Measurements from ENCODE around the gene PLAAT3. TPM values are rescaled to one million over a fixed set of nuclear protein-coding genes. Genes with fewer than 3 reads are reported as not detected.

Gene PLAAT3
- total RNA-seq, 4 donors from 2014 or later = 58.0 to 76.5 (median 67.5) TPM

- H3K27me3 ChIP-seq = no peaks in the 10 kb centered on the region
- in situ Hi-C loops (cut with MboI; ENCODE audit: low sequenced_read_pairs in 4 of 4) = loop anchor here in 1 of 4 donors (25.0 kb wide), 1 partner anchor 108 kb away; no protein-coding TSS in a partner anchor
- no peak for TF ChIP-seq CTCF (IDR thresholded peaks at IDR 0.05 in 4 of 5, conservative IDR thresholded peaks at IDR 0.05 in 1 of 5)
- TF ChIP-seq POLR2A (IDR thresholded peaks at IDR 0.05) = no peak
- no peak overlapping the region for H3K27ac ChIP-seq
- no peaks in the 10 kb centered on the region for H3K9me3 ChIP-seq
- peaks cover 0 to 67% of the 10 kb centered on the region in 2 donors for H3K36me3 ChIP-seq
- no peak for ATAC-seq
- intact Hi-C loops (cut with DNase I; ENCODE audit: low total_unique reads) = no loop called here
- H3K4me3 ChIP-seq = no peak overlapping the region
- no peak for DNase-seq
- no peaks in the 10 kb centered on the region for H3K4me1 ChIP-seq
Measured at GRCh38 chr11:63629426-63629825, 15.2 kb upstream of the PLAAT3 start.

- Histone ChIP-seq H3K27ac (peak overlapping the region in 1 of 4 donors; percentile 13), H3K36me3 (peaks cover 0 to 15% of the 10 kb centered on the region in 2 donors), H3K4me3 (no peak overlapping the region), H3K27me3 (no peaks in the 10 kb centered on the region), H3K9me3 (no peaks in the 10 kb centered on the region), H3K4me1 (peaks cover 11 to 16% of the 10 kb centered on the region in 2 donors)
- peak in 1 of 2 donors; percentile 50 for ATAC-seq
- DNase-seq = no peak
- in situ Hi-C loops (cut with MboI; ENCODE audit: low sequenced_read_pairs in 4 of 4) = no loop called here
- intact Hi-C loops (cut with DNase I; ENCODE audit: low total_unique reads) = no loop called here
- TF ChIP-seq POLR2A (IDR thresholded peaks at IDR 0.05) = no peak
- no peak for TF ChIP-seq CTCF (IDR thresholded peaks at IDR 0.05 in 4 of 5, conservative IDR thresholded peaks at IDR 0.05 in 1 of 5)
Measured at GRCh38 chr11:63623513-63624140, 9.4 kb upstream of the PLAAT3 start.

GRCh38 chr11:63622323-63622722, 8.1 kb upstream of the PLAAT3 start:
- Histone ChIP-seq H3K27me3 (no peaks in the 10 kb centered on the region), H3K4me1 (peaks cover 11 to 16% of the 10 kb centered on the region in 2 donors), H3K27ac (peak overlapping the region in 1 of 4 donors; percentile 1), H3K9me3 (no peaks in the 10 kb centered on the region), H3K36me3 (peaks cover 0 to 4% of the 10 kb centered on the region in 2 donors), H3K4me3 (no peak overlapping the region)
- DNase-seq (no peak), ATAC-seq (peak; percentile 52 to 81)
- TF ChIP-seq POLR2A (IDR thresholded peaks at IDR 0.05) (no peak), CTCF (IDR thresholded peaks at IDR 0.05 in 4 of 5, conservative IDR thresholded peaks at IDR 0.05 in 1 of 5) (no peak)
- intact Hi-C loops (cut with DNase I; ENCODE audit: low total_unique reads) (no loop called here), in situ Hi-C loops (cut with MboI; ENCODE audit: low sequenced_read_pairs in 4 of 4) (no loop called here)

DNA sequence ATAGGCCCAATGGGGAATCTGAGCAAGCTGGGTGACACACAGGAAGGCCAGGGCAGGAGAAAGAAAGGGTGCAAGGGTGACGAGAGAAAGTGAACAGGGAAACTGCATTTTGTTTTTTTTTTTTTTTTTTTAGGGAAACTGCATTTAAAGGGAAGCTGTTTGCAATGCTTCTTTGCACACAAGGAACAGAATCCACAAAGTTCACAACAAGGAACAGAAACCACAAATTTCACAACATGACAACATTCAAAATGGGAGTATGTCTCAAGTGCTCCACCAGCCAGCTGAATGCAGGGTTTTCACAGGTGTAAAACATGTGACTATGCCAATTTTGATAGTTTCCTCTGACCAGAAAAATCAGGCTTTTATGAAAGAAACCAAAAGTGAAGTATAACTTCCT, 6.8 kb upstream of the PLAAT3 start:
- Histone ChIP-seq H3K27me3 (no peaks in the 10 kb centered on the region), H3K36me3 (no peaks in the 10 kb centered on the region), H3K27ac (no peak overlapping the region), H3K4me3 (no peak overlapping the region), H3K4me1 (peaks cover 11 to 16% of the 10 kb centered on the region in 2 donors), H3K9me3 (no peaks in the 10 kb centered on the region)
- DNase-seq (no peak), ATAC-seq (peak in 1 of 2 donors; percentile 16)
- intact Hi-C loops (cut with DNase I; ENCODE audit: low total_unique reads) = no loop called here
- TF ChIP-seq POLR2A (IDR thresholded peaks at IDR 0.05) (no peak), CTCF (IDR thresholded peaks at IDR 0.05 in 4 of 5, conservative IDR thresholded peaks at IDR 0.05 in 1 of 5) (no peak)
- in situ Hi-C loops (cut with MboI; ENCODE audit: low sequenced_read_pairs in 4 of 4) = no loop called here
